ENCODE measurements around the gene DPP7.
"Not testable (repeated sequence)": the region's sequence is repeated elsewhere in the genome, so short reads cannot be mapped to it uniquely, and the experiment has no call there.

DPP7 gene

GRCh38 chr9:137128862-137129455, 14.4 kb upstream of the DPP7 start:
- DNase-seq, result no peak

GRCh38 chr9:137128158-137128861, 13.8 kb upstream of the DPP7 start:
- no peak for DNase-seq

GRCh38 chr9:137127301-137128157, 13.0 kb upstream of the DPP7 start:
- no peak for DNase-seq

GRCh38 chr9:137126786-137127185, 12.3 kb upstream of the DPP7 start:
- no peak for DNase-seq

- not testable (repeated sequence) for DNase-seq
Measured at GRCh38 chr9:137123952-137124462, 9.5 kb upstream of the DPP7 start.

- DNase-seq, result no peak
Measured at GRCh38 chr9:137123468-137123837, 8.9 kb upstream of the DPP7 start.

GRCh38 chr9:137122796-137123467, 8.4 kb upstream of the DPP7 start:
- not testable (repeated sequence) for DNase-seq

GRCh38 chr9:137121927-137122795, 7.6 kb upstream of the DPP7 start:
- DNase-seq, result not testable (repeated sequence)

- not testable (repeated sequence) for DNase-seq
Measured at GRCh38 chr9:137118092-137118603, 3.6 kb upstream of the DPP7 start.

- no peak for DNase-seq
Measured at GRCh38 chr9:137117269-137117731, 2.8 kb upstream of the DPP7 start.

GRCh38 chr9:137116728-137117127, 2.2 kb upstream of the DPP7 start:
- no peak for DNase-seq

GRCh38 chr9:137116027-137116507, 1.5 kb upstream of the DPP7 start:
- DNase-seq, result no peak

- no peak for DNase-seq
Measured at GRCh38 chr9:137115394-137116026, 977 bp upstream of the DPP7 start.

GRCh38 chr9:137114220-137114612, 317 bp downstream of the DPP7 start:
- no peak for DNase-seq

GRCh38 chr9:137113385-137114159, 961 bp downstream of the DPP7 start:
- DNase-seq, result no peak

- no peak for DNase-seq
Measured at GRCh38 chr9:137112564-137113384, 1.8 kb downstream of the DPP7 start.

GRCh38 chr9:137111788-137112563, 2.6 kb downstream of the DPP7 start:
- DNase-seq, result no peak

All from activated gamma-delta T cell (primary cell).